OCI-LY7 (cell line): ENCODE data around the gene ZNF470.

ENCODE experiments used
- CTCF ChIP-seq: fragments of 200-600 bp; sonication (generic); conservative IDR thresholded peaks from 2 replicates; pipeline ENCODE4 v1.5.1; 2014; ENCODE audit warnings: mild to moderate bottlenecking, antibody characterized with exemption, low read length, moderate library complexity, mixed read lengths
- EZH2phosphoT487 ChIP-seq: fragments of 200-600 bp; sonication (generic); IDR thresholded peaks from 2 replicates; pipeline ENCODE4 v1.6.1; 2018; ENCODE audit warnings: low read depth, borderline replicate concordance, mild to moderate bottlenecking, mixed run types, antibody characterized with exemption, low read length, moderate library complexity, mixed read lengths

- no peak for TF ChIP-seq EZH2phosphoT487
- no peak for TF ChIP-seq CTCF
Measured at GRCh38 chr19:56594783-56595547, 27.7 kb downstream of the ZNF470 start, which contains the start of gene ZNF71.
